GM21381 (cell line): ENCODE data around the gene SEC14L1.
"Not testable (repeated sequence)": the region's sequence is repeated elsewhere in the genome, so short reads cannot be mapped to it uniquely, and the experiment has no call there.

Experiments
- ATAC-seq: cut with Tn5 transposase; IDR thresholded peaks from one replicate; pipeline ENCODE4 v1.9.1; 2021; ENCODE audit warnings: mild to moderate bottlenecking, moderate library complexity; ENCODE audit not compliant: unreplicated experiment

SEC14L1 gene

GRCh38 chr17:77140878-77141767 is at the start of gene SEC14L1:
TSS of gene SEC14L1 (plus strand) at chr17:77140969. CDS start at chr17:77143597, 2,628 bp downstream.
- no peak for ATAC-seq

- no peak for ATAC-seq
These were observed 48.7 kb upstream of the SEC14L1 start for GRCh38 chr17:77092025-77092424.

GRCh38 chr17:77095461-77095860 is 45.3 kb upstream of the SEC14L1 start:
- ATAC-seq, result no peak

- no peak for ATAC-seq
These were observed 44.1 kb upstream of the SEC14L1 start for GRCh38 chr17:77096570-77097214.

- ATAC-seq, result no peak
These were observed 43.1 kb upstream of the SEC14L1 start for GRCh38 chr17:77097631-77098180.

- ATAC-seq, result no peak
These were observed 41.8 kb upstream of the SEC14L1 start for GRCh38 chr17:77098884-77099545.

GRCh38 chr17:77099997-77100396 is 40.8 kb upstream of the SEC14L1 start:
- no peak for ATAC-seq

- ATAC-seq, result no peak
These were observed 39.0 kb upstream of the SEC14L1 start for GRCh38 chr17:77101521-77102410.

GRCh38 chr17:77102411-77103134 is 38.2 kb upstream of the SEC14L1 start:
- not testable (repeated sequence) for ATAC-seq

- ATAC-seq, result no peak
These were observed 35.1 kb upstream of the SEC14L1 start for GRCh38 chr17:77105706-77106105.

- ATAC-seq, result peak; percentile 54
These were observed 33.9 kb upstream of the SEC14L1 start for GRCh38 chr17:77106874-77107358.

- peak; percentile 54 for ATAC-seq
These were observed 33.0 kb upstream of the SEC14L1 start for GRCh38 chr17:77107506-77108433.

GRCh38 chr17:77109159-77109759 is 31.5 kb upstream of the SEC14L1 start:
- ATAC-seq, result no peak

- no peak for ATAC-seq
These were observed 30.9 kb upstream of the SEC14L1 start for GRCh38 chr17:77109764-77110359.

GRCh38 chr17:77111165-77111933 is 29.4 kb upstream of the SEC14L1 start:
- not testable (repeated sequence) for ATAC-seq

- no peak for ATAC-seq
These were observed 28.9 kb upstream of the SEC14L1 start for GRCh38 chr17:77111934-77112296.

GRCh38 chr17:77115510-77115909 is 25.3 kb upstream of the SEC14L1 start:
- ATAC-seq, result no peak
